GM12892 (cell line): ENCODE measurements around the gene YJU2.

Experiments
- POLR2A ChIP-seq: IDR thresholded peaks from 2 replicates; pipeline ENCODE4 v1.6.1; 2011; ENCODE audit warnings: low read depth, low read length, control low read depth
- POLR2AphosphoS5 ChIP-seq: IDR thresholded peaks from 2 replicates; pipeline ENCODE4 v1.6.1; 2011; ENCODE audit warnings: low read depth, low read length, control low read depth
- TAF1 ChIP-seq: IDR thresholded peaks from 2 replicates; pipeline ENCODE4 v1.6.1; 2011; ENCODE audit warnings: low read depth, mild to moderate bottlenecking, control low read depth, low read length, borderline replicate concordance

GRCh38 chr19:4318460-4318859 is 71.6 kb downstream of the YJU2 start:
- TF ChIP-seq POLR2A (no peak), TAF1 (no peak), POLR2AphosphoS5 (no peak)
